Small intestine (tissue), 7 donors: Measurements from ENCODE around the gene KRT75. TPM values are rescaled to one million over a fixed set of nuclear protein-coding genes. Genes with fewer than 3 reads are reported as not detected.
"Not testable (repeated sequence)": the region's sequence is repeated elsewhere in the genome, so short reads cannot be mapped to it uniquely, and the experiment has no call there.

Experiments
- DNase-seq, 2 donors: peaks; one replicate each; pipeline versions ENCODE4 v3.0.0 to v3.0.0-alpha.2; 2013
- FAIRE-seq: peaks from 2 replicates; lab custom pipeline; 2012; peaks lifted over from hg19 to GRCh38; lab: Jason Lieb, UNC
- H3K27ac ChIP-seq, 3 donors: one replicate each; pipeline ENCODE4 v1.5.1; 2013; ENCODE audit warnings: low read length in 2 of 3, mild to moderate bottlenecking in 2 of 3, control low read depth in 1 of 3, inconsistent platforms in 1 of 3, low read depth in 1 of 3, moderate library complexity in 1 of 3
- H3K27me3 ChIP-seq, 3 donors: one replicate each; pipeline ENCODE4 v1.6.1; 2013; ENCODE audit warnings: low read length in 3 of 3, inconsistent platforms in 1 of 3; ENCODE audit not compliant: control insufficient read depth in 3 of 3, insufficient read depth in 3 of 3
- H3K36me3 ChIP-seq, 3 donors: one replicate each; pipeline ENCODE4 v1.6.1; 2013; ENCODE audit warnings: low read length in 3 of 3, inconsistent platforms in 1 of 3, low read depth in 1 of 3, mild to moderate bottlenecking in 1 of 3, moderate library complexity in 1 of 3; ENCODE audit not compliant: control insufficient read depth in 3 of 3, insufficient read depth in 2 of 3
- H3K4me1 ChIP-seq, 3 donors: one replicate each; pipeline ENCODE4 v1.6.1; 2013; ENCODE audit warnings: low read length in 2 of 3, inconsistent platforms in 1 of 3, low read depth in 1 of 3, mild to moderate bottlenecking in 1 of 3, moderate library complexity in 1 of 3; ENCODE audit not compliant: control insufficient read depth in 3 of 3, insufficient read depth in 2 of 3
- H3K4me3 ChIP-seq, 3 donors: one replicate each; pipeline ENCODE4 v1.5.1; 2013; ENCODE audit warnings: low read length in 3 of 3, control low read depth in 1 of 3, inconsistent platforms in 1 of 3, low read depth in 1 of 3, mild to moderate bottlenecking in 1 of 3, moderate library complexity in 1 of 3
- H3K9me3 ChIP-seq, 2 donors: one replicate each; pipeline ENCODE4 v1.6.1; 2013; ENCODE audit warnings: low read depth in 1 of 2, low read length in 1 of 2; ENCODE audit not compliant: control insufficient read depth in 2 of 2, insufficient read depth in 1 of 2
- WGBS, 3 donors: extraction: QIAGEN DNeasy Blood & Tissue Kit; methylation state at CpG; one replicate each; pipeline ENCODE4 v1.1.7; 2013; 5-methylcytosine and 5-hydroxymethylcytosine counted together
- polyA plus RNA-seq, 4 donors: library from polyadenylated mRNA; stranded (reverse) in 3 of 4; unstranded in 1 of 4; fragments of 200-250 nt in 3 of 4; fragments of 120-200 nt in 1 of 4; gene quantifications; one replicate each; pipeline versions ENCODE4 v1.2.1 to v1.2.3, GENCODE V29; 2013
- donor health status: healthy with polysubstance abuse.
- donor health status: control.
- donor health status: control.
- donor health status: Bipolar disorder and iron deficiency.
- donor health status: healthy.

Gene KRT75
- polyA plus RNA-seq, 4 donors, result 0.01 TPM; not detected in 3

DNA sequence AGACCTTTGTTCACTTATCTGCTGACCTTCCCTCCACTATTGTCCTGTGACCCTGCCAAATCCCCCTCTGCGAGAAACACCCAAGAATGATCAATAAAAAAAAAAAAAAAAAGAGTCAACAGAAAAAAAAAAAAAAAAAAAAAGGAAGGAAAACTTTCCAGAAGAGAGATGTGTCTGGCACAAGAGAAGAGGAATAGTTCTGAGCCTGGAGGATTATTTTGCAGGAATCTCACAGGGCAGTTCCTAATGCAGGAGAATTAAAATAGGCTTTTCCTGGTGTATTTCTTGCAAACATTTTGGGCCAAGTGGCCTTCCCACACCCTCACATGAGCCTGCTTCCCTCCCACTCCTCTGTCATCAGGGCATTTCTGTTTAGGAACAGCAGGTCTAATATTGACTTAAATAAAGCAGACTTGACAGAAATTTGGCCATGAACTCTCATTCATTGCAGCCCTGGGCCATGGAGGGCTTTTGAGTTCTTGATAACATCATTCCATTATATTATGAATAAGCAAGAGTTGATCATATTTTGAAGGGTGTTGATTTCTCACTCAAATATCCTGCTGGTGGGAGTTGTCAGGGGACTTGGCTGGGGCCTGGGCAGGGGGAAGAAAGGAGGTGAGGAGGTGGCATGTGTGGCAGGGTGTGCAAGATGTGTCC is 23.5 kb downstream of the KRT75 start:
- not testable (repeated sequence) for FAIRE-seq

DNA sequence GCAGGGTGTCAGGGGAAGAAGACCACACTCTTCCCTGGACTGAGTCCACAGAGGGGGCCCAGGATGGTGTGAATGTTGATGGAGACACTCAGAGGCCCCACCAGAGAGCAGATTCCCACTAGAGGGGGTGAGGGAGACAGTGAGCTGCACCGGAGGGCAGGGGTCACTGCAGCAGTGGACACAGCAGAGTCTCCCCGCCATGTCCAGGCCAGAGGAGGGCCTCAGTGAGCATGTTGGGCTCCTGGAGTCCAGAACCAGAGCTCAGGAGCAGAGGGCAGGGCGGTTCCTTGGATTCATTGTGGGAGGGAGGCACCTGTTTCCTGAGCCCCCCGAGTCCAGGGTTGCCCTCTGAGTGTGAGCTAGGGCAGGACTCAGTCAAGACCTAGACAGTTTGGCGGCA is 26.3 kb downstream of the KRT75 start:
- FAIRE-seq (no peak), DNase-seq (no peak)
- Histone ChIP-seq H3K27ac (no peak overlapping the region), H3K9me3 (no peaks in the 10 kb centered on the region), H3K36me3 (no peaks in the 10 kb centered on the region), H3K27me3 (no peaks in the 10 kb centered on the region), H3K4me1 (no peaks in the 10 kb centered on the region), H3K4me3 (no peak overlapping the region)
- WGBS, 3 donors, result 75 to 85% (median 76%) methylated on average over 5 of the region's 5 CpGs

More for the DNA sequence above, 23.5 kb downstream of the KRT75 start:
- not testable (repeated sequence) for H3K4me3 ChIP-seq, H3K27ac ChIP-seq, H3K36me3 ChIP-seq, H3K4me1 ChIP-seq, DNase-seq, H3K27me3 ChIP-seq, H3K9me3 ChIP-seq
- WGBS, 3 donors, result 17% methylated on average over 1 of the region's 1 CpG; no CpG with 5 or more reads in 2 of the 3 donors

DNA sequence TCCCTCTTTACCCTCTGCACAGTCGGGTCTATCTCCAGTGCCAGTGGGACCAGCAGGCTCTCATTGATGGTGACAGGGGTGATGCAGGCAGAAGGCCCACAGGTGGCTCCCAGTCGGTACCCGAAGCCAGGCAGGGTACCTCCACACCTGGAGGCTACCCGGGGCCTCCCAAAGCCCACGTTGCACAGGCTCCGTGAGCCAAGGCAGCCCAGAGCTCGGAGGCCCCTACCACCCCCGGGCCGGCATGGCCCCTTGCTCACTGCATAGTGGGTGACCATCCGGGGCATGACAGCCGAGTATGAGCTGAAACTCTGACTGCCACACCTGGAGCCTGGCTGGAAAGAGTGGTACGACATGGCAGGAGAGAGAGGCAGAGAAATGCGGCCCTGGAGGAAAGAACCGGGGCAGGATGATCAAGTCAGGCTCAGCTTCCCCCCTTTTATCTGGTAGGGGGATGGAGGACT is 28.2 kb downstream of the KRT75 start, which contains the start of gene KRT82:
KRT82 (minus strand) TSS at position 414 of the 464 bp plus-strand sequence; CDS start at position 356, 58 bp downstream.
- no peaks in the 10 kb centered on the region for H3K36me3 ChIP-seq
- FAIRE-seq (no peak), DNase-seq (no peak)
- no peak within 1 kb of the TSS for H3K27ac ChIP-seq
- H3K4me1 ChIP-seq, result no peaks in the 10 kb centered on the region
- no peaks in the 10 kb centered on the region for H3K27me3 ChIP-seq
- WGBS, 3 donors, result 89 to 90% (median 90%) methylated on average over 14 of the region's 14 CpGs
- no peaks in the 10 kb centered on the region for H3K9me3 ChIP-seq
- H3K4me3 ChIP-seq, result no peak within 1 kb of the TSS

DNA sequence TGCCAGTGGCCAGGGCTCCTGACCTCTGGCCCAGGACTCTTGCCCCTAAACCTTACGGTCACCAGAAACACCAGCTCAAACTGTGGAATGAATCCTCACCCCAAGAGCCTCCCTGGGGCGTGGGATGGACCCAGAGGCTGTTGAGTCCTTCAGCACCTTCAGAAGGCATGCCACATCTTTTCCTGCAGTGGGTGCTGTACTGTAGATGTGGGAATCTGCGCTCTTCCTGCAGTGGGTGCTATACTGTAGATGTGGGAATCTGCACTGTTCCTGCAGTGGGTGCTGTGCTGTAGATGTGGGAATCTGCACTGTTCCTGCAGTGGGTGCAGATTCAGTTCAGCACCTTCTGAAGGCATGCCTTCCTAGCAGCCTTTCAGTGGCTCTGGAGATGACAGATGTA is 29.2 kb downstream of the KRT75 start:
- no peak for DNase-seq
- Histone ChIP-seq H3K36me3 (no peaks in the 10 kb centered on the region), H3K9me3 (no peaks in the 10 kb centered on the region), H3K4me1 (no peaks in the 10 kb centered on the region), H3K27me3 (no peaks in the 10 kb centered on the region), H3K27ac (no peak overlapping the region), H3K4me3 (no peak overlapping the region)
- FAIRE-seq, result no peak
- 73 to 84% (median 76%) methylated on average over 3 of the region's 3 CpGs for WGBS, 3 donors

DNA sequence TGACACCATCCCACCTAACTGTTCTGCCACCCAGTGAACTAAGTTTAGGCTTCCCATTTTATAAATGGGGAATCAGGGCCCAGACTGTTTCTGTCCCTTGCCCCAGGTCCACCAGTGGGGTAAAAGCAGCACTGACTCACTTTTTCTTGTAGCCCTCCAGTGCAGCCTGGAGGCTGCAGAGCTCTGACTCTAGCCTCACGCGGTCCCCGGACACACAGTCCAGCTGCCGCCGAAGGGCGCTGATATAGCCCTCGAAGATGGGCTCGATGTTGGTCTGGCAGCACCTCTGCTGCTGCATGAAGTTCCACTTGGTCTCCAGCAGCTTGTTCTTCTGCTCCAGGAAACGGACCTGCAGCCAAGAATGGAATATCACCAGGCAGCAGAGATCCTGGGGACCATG is 30.6 kb downstream of the KRT75 start:
- Histone ChIP-seq H3K4me1 (no peaks in the 10 kb centered on the region), H3K36me3 (no peaks in the 10 kb centered on the region), H3K27me3 (no peaks in the 10 kb centered on the region), H3K4me3 (no peak overlapping the region), H3K9me3 (no peaks in the 10 kb centered on the region), H3K27ac (no peak overlapping the region)
- FAIRE-seq, result no peak
- DNase-seq, result no peak
- 86 to 91% (median 91%) methylated on average over 9 of the region's 9 CpGs for WGBS, 3 donors

DNA sequence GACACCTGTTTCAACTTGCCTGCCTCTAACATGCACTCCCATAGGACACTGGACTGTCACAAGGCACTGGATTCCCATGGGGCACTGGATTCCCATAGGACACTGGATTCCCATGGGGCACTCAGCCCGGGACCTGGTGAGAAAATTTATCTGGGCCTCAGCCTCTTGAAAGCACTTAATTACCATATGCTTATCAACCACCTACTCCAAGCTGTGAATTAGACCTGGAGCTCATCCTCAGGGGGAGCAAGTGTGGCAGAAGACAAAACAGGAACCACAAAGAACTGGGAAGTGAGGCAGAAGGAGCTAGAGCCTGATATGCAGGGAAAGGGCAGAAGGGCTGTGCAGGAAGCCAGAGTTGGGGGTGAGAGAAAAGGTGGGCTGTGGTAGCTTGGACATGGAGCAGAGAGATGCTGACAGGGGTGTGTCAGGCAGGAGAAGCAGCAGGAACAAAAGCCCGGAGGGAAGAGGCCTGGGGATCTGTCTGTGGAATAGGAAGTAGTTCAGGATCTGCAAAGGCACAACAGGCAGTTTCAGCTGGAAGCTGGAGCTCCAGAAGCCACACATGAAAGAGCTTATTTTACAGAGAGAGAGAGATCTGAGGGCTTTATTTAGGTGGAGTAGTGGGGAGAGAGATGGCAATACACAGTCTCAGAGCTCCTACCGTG is 31.2 kb downstream of the KRT75 start:
- DNase-seq, result no peak
- WGBS, 3 donors, result 57 to 61% (median 60%) methylated on average over 3 of the region's 3 CpGs
- Histone ChIP-seq H3K4me3 (no peak overlapping the region), H3K27me3 (no peaks in the 10 kb centered on the region), H3K4me1 (no peaks in the 10 kb centered on the region), H3K27ac (no peak overlapping the region), H3K9me3 (no peaks in the 10 kb centered on the region), H3K36me3 (no peaks in the 10 kb centered on the region)
- FAIRE-seq, result no peak

DNA sequence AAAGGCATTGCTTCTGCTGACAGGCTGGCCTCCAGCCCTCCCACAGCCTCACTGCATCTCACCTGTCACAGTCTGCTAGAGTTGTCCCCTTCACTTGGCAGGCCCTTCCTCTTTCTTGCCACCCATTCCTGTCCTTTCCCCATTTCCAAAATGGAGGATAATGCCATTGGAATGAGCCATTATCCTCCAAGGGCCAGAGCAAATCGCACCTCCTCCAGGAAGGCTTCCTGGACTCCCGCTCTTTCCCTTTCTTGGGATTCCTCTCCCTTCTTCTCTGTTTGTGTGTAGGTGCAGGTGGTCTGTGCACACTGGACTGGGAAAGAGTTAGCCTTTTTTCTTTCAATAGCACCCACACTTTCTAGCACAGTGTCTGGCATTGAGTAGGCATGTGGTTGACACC is 31.8 kb downstream of the KRT75 start:
- H3K36me3 ChIP-seq, result no peaks in the 10 kb centered on the region
- FAIRE-seq (no peak), DNase-seq (no peak)
- H3K27ac ChIP-seq, result no peak overlapping the region
- 94 to 98% (median 96%) methylated on average over 2 of the region's 2 CpGs for WGBS, 3 donors
- H3K4me1 ChIP-seq, result no peaks in the 10 kb centered on the region
- H3K9me3 ChIP-seq, result no peaks in the 10 kb centered on the region
- H3K4me3 ChIP-seq, result no peak overlapping the region
- no peaks in the 10 kb centered on the region for H3K27me3 ChIP-seq

DNA sequence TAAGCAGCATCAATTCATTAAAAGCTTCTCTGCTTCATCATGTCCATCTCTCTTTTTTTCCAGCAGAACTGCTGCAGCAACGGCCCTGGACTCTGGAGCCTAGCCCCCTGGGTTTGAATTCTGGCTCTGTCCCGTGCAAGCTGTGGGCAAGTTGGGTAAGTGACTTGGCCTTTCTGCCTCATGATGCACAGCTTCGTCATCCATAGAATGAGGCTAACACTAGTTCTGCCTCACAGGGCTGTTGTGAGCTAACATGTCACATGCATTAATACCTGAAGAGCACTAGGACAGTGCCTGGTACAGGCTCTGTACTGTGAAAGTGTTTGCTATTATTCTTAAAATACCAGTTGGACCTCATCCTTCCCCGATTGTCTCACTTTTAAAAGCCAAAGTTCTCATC is 32.2 kb downstream of the KRT75 start:
- H3K27me3 ChIP-seq, result peaks cover 0 to under 1% (median 0%) of the 10 kb centered on the region in 3 donors
- no peak overlapping the region for H3K4me3 ChIP-seq
- no peaks in the 10 kb centered on the region for H3K9me3 ChIP-seq
- no peaks in the 10 kb centered on the region for H3K4me1 ChIP-seq
- WGBS, 3 donors, result 69 to 75% (median 70%) methylated on average over 4 of the region's 4 CpGs
- DNase-seq, result no peak
- no peak overlapping the region for H3K27ac ChIP-seq
- no peaks in the 10 kb centered on the region for H3K36me3 ChIP-seq
- no peak for FAIRE-seq
